Heart right ventricle (tissue), 16 donors: Measurements from ENCODE around the gene TPD52L2. TPM values are rescaled to one million over a fixed set of nuclear protein-coding genes. Genes with fewer than 3 reads are reported as not detected.
A peak's percentile ranks its signal among the peaks of the same experiment; 100 is the strongest.

Source experiments
- ATAC-seq, 8 donors: fragments of 200-7000 bp; cut with Tn5 transposase; one replicate each; pipeline ENCODE4 v1.9.1; 2020; ENCODE audit warnings: mild to moderate bottlenecking in 8 of 8, moderate library complexity in 8 of 8, moderate number of reproducible peaks in 1 of 8
- DNase-seq, 2 donors: peaks; one replicate each; pipeline ENCODE4 v3.0.0-alpha.2; 2020
- H3K27ac ChIP-seq, 10 donors: fragments of 200-600 bp; sonication (generic) in 2 of 10; one replicate each; pipeline versions ENCODE4 v1.5.0 to v1.8.0; 2020 to 2022; ENCODE audit warnings: mild to moderate bottlenecking in 3 of 10
- H3K27me3 ChIP-seq, 7 donors: fragments of 200-600 bp; one replicate each; pipeline ENCODE4 v1.8.0; 2021 to 2022; ENCODE audit warnings: mild to moderate bottlenecking in 2 of 7
- H3K36me3 ChIP-seq, 9 donors: fragments of 200-600 bp; sonication (generic) in 1 of 9; one replicate each; pipeline versions ENCODE4 v1.5.0 to v1.8.0; 2020 to 2022; ENCODE audit warnings: mild to moderate bottlenecking in 2 of 9
- H3K4me1 ChIP-seq, 9 donors: fragments of 200-600 bp; sonication (generic) in 1 of 9; one replicate each; pipeline versions ENCODE4 v1.5.0 to v1.8.0; 2020 to 2022; ENCODE audit warnings: mild to moderate bottlenecking in 4 of 9
- H3K4me3 ChIP-seq, 10 donors: fragments of 200-600 bp; sonication (generic) in 2 of 10; one replicate each; pipeline versions ENCODE4 v1.5.0 to v1.8.0; 2020 to 2022; ENCODE audit warnings: mild to moderate bottlenecking in 7 of 10, moderate library complexity in 2 of 10
- H3K9me3 ChIP-seq, 11 donors: fragments of 200-600 bp in 10 of 11; sonication (generic) in 2 of 11; one replicate each; pipeline versions ENCODE4 v1.5.0 to v1.8.0; 2013 to 2022; ENCODE audit warnings: mild to moderate bottlenecking in 2 of 11, control low read depth in 1 of 11, moderate library complexity in 1 of 11
- WGBS, 2 donors: extraction: QIAGEN DNeasy Blood & Tissue Kit; methylation state at CpG; one replicate each; pipeline ENCODE4 v1.1.7; 2013; ENCODE audit warnings: inconsistent platforms in 1 of 2; 5-methylcytosine and 5-hydroxymethylcytosine counted together
- intact Hi-C, 10 donors: fragments of 100-400 bp; cut with DNase I; formaldehyde crosslinking; loops; one replicate each; pipeline versions ENCODE4 v1.11.1 to v1.14.2; 2022
- polyA plus RNA-seq, 2 donors: library from polyadenylated mRNA; stranded (reverse); fragments of 200-250 nt; gene quantifications; one replicate each; pipeline ENCODE4 v1.2.3, GENCODE V29; 2013
- total RNA-seq, 10 donors: library from RNA; stranded (reverse); fragmentation: NEBNext Ultra II Directional in 3 of 10; extraction: Animal tissue kit (Norgen Biotek cat#: 25700) in 3 of 10; gene quantifications; one replicate each; pipeline versions ENCODE4 v1.2.1 to v1.2.4, GENCODE V29; 2021 to 2023
- TF ChIP-seq, protein P1 (sequence below), 9 donors: fragments of 200-600 bp; sonication (generic) in 2 of 9; IDR thresholded peaks; one replicate each; pipeline versions ENCODE4 v1.5.0 to v1.8.0; 2021 to 2022; ENCODE audit warnings: antibody characterized with exemption in 9 of 9, mild to moderate bottlenecking in 5 of 9, moderate library complexity in 1 of 9
- donor health status: Arrhythmogenic right ventricular cardiomyopathy.
- donor health status: ischemic (EF 13 %, LVEDD 7.1; RV severe dilation, severe dysfunction).
- donor health status: healthy with polysubstance abuse.
- donor health status: DM: no; HTN: yes; CAD: no.
- donor health status: DM: no; HTN: no; CAD: no.
- donor health status: ischemic (EF 25% LVEDD 6.9; RV normal size, moderate dysfunction).
- donor health status: ischemic (EF 25% LVEDD 5.7; RV mildly dilated, moderate dysfunction).
- donor health status: healthy.
- donor health status: DM: yes; HTN: yes; CAD: no.
- donor health status: Ischemic cardiomyopathy.
- donor health status: ischemic (EF 35%, LVEDD 5.7; RV mildly dilated, moderate dysfunction).
- donor health status: nonischemic (EF 11% LVEDD 7.7; RV severe dilation, severe dysfunction).
- donor health status: DM: yes; HTN: yes; CAD: no.
- donor health status: PGD.
- donor health status: ischemic (EF 29% LVEDD 5.4; RV normal size, mild dysfunction).
- donor health status: nonischemic (EF 23%, LVEDD 6.1; RV moderate dilation, normal function).

The TPD52L2 gene
- total and polyA plus RNA-seq, 12 donors, result 50.6 to 119 (median 72.8) TPM

DNA sequence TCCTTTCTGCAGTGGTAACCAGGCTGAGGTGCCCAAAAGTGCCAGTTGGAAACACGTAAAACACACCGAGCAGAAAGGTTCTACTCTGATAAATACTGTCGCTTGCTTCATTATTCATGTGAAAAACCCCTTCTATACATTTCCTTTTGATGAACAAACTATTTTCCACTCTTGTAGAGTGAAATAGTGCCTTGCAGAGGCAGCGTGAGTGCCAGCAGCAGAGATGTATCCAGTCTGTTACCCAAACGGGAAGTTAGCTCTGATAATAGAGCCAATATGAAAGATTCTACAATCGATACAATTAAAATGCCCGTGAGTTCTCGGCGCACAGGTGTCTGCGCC lies 35.5 kb upstream of the TPD52L2 start:
- peaks cover 16 to 76% (median 60%) of the 10 kb centered on the region in 9 donors for H3K4me1 ChIP-seq
- ATAC-seq (no peak), DNase-seq (no peak)
- 10% methylated on average over 10 of the region's 10 CpGs for WGBS, 2 donors
- H3K9me3 ChIP-seq, result no peaks in the 10 kb centered on the region
- H3K27me3 ChIP-seq, result peaks cover 0 to 63% (median 0%) of the 10 kb centered on the region in 7 donors
- intact Hi-C loops, result loop anchor here in 4 of 10 donors (5.0 kb wide), 3 partner anchors 33 to 42 kb away; partner anchors contain the start of gene ABHD16B (in 3 of the 4)
- peak overlapping the region; percentile 79 to 94 (median 89) for H3K27ac ChIP-seq
- H3K4me3 ChIP-seq, result peak overlapping the region; percentile 30 to 97 (median 70)
- TF ChIP-seq, protein P1, sequence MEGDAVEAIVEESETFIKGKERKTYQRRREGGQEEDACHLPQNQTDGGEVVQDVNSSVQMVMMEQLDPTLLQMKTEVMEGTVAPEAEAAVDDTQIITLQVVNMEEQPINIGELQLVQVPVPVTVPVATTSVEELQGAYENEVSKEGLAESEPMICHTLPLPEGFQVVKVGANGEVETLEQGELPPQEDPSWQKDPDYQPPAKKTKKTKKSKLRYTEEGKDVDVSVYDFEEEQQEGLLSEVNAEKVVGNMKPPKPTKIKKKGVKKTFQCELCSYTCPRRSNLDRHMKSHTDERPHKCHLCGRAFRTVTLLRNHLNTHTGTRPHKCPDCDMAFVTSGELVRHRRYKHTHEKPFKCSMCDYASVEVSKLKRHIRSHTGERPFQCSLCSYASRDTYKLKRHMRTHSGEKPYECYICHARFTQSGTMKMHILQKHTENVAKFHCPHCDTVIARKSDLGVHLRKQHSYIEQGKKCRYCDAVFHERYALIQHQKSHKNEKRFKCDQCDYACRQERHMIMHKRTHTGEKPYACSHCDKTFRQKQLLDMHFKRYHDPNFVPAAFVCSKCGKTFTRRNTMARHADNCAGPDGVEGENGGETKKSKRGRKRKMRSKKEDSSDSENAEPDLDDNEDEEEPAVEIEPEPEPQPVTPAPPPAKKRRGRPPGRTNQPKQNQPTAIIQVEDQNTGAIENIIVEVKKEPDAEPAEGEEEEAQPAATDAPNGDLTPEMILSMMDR (IDR thresholded peaks at IDR 0.05), result peak in 2 of 9 donors; percentile 1 to 6
- peaks cover 0 to 7% (median 0%) of the 10 kb centered on the region in 9 donors for H3K36me3 ChIP-seq

DNA sequence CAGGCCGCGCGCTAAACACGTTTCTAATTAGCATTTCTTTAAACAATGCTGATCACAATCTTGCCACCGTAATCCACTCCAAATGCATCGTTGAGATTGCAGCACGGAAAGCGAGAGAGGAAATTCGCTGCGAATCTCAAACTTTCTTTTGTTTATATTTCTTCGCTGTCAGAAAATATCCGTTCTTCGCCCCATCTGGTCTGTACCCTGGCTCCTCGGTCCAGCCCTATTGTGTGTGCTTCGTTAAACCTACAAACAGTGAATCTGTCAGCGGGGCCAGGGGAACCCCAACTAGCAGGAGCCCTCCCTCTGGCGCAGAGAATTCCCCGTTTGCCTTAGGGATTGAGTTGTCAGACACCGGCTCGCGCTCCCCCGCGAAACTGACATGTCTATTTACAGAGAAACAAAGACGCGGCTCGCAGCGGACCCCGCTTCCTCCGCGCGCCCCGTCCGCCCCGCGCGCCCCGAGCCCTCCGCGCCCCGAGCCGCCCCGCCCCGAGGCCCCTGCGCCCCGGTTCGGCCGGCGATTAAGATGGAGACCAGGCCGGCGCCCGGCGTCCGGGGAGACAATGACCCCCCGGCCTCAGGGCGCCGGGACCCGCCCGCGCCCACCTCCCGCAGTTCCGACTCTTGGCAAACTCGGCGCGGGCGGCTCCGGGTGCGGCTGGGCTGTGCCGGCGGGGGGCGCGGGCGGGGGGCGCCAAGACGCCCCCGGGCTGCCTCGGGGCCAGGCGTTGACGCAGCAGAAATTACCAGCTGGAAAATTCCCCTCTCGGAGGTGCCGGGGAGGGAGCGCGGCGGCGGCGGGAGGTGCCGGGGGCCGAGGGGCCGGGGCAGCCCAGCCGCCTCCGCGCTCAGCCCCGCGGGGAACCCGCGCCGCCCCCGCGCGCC lies 34.9 kb upstream of the TPD52L2 start:
- peak overlapping the region; percentile 79 to 94 (median 89) for H3K27ac ChIP-seq
- peaks cover 0 to 63% (median 0%) of the 10 kb centered on the region in 7 donors for H3K27me3 ChIP-seq
- intact Hi-C loops, result loop anchor here in 5 of 10 donors (1.0 to 5.0 kb wide), 5 partner anchors 29 to 43 kb away; partner anchors contain the start of gene ABHD16B (in 3 of the 5)
- H3K9me3 ChIP-seq, result no peaks in the 10 kb centered on the region
- TF ChIP-seq, protein P1 (IDR thresholded peaks at IDR 0.05), result no peak
- peak overlapping the region; percentile 30 to 97 (median 70) for H3K4me3 ChIP-seq
- DNase-seq, result no peak
- WGBS, 2 donors, result 1 to 2% methylated on average over 84 to 99 of the region's 99 CpGs
- no peak for ATAC-seq
- H3K4me1 ChIP-seq, result peaks cover 22 to 79% (median 66%) of the 10 kb centered on the region in 9 donors
- peaks cover 0 to 7% (median 0%) of the 10 kb centered on the region in 9 donors for H3K36me3 ChIP-seq

DNA sequence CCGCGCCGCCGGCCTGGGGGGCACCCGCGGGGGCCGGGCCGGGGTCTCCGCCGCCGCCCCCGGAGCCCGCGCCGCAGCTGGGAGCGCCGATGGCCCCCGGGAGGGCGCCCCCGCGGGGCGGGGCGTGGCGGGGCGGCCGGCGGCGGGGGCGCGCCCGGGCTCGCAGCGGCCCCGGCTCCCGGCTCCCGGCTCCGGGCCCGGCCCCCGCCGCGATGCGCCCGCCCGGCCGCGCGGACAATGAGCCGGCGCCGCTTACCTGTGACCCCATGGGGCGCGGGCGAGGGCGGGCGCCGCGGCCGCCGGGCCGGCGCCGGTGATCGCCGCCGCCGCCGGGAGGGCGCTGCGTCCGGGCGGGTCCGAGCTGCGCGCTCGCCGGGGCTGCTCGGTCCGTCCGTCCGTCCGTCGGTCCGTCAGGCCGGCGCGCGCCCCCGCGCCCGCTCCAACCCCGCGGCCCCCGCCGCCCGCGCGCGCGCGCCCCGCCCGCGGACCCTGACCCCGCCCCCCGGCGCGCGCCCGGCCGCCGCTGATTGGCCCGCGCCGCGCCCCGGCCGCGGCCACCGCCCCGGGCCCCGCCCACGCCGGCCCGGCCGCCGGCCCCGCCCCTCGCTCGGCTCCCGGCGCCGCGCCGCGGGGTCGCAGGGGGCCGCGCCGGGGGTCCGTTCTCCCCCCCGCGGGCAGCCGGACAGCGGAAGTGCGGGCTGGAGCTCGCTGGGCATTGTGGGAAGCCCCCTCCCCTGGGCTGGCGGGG lies 34.1 kb upstream of the TPD52L2 start, which contains the start of gene ZBTB46:
Gene ZBTB46 (minus strand): TSS at position 424 of the 748 bp plus-strand sequence. CDS start 40,507 bp downstream, outside the sequence.
- TF ChIP-seq, protein P1 (IDR thresholded peaks at IDR 0.05), result no peak
- Histone ChIP-seq H3K4me1 (peaks cover 26 to 75% (median 66%) of the 10 kb centered on the region in 9 donors), H3K27ac (peak within 1 kb of the TSS; percentile 80 to 98 (median 90)), H3K4me3 (peak within 1 kb of the TSS; percentile 42 to 97 (median 70)), H3K27me3 (peaks cover 0 to 63% (median 0%) of the 10 kb centered on the region in 7 donors), H3K36me3 (no peaks in the 10 kb centered on the region), H3K9me3 (no peaks in the 10 kb centered on the region)
- intact Hi-C loops, result loop anchor here in 2 of 10 donors (1.0 to 2.0 kb wide), 2 partner anchors 28 to 29 kb away; no protein-coding TSS in a partner anchor
- DNase-seq (peak; percentile 62 to 76), ATAC-seq (peak in 5 of 8 donors; percentile 7 to 51 (median 36))
- 1 to 2% methylated on average over 35 to 142 of the region's 147 CpGs for WGBS, 2 donors

DNA sequence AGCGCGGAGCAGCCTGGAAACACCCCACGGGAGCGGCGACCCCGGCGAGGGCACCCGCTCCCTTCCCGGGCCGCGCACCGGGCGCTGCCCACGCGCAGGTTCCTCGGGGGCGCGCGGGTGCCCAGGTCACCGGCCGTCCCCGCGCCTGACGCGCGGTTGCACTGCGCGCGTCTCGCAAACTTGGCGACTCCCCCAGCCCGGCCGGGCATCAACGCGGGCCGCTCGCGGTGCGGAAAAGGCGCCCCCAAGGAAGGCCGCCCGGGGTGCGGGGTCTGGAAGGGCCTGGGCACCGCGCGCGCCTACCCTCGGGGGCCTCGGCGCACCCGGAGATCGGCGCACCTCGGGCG lies 33.5 kb upstream of the TPD52L2 start:
- DNase-seq (no peak), ATAC-seq (peak in 3 of 8 donors; percentile 2 to 4 (median 2))
- H3K27me3 ChIP-seq, result peaks cover 0 to 61% (median 0%) of the 10 kb centered on the region in 7 donors
- peaks cover 26 to 69% (median 62%) of the 10 kb centered on the region in 9 donors for H3K4me1 ChIP-seq
- no peaks in the 10 kb centered on the region for H3K36me3 ChIP-seq
- WGBS, 2 donors, result 0 to 1% methylated on average over 31 to 55 of the region's 55 CpGs
- peak overlapping the region; percentile 77 to 98 (median 90) for H3K27ac ChIP-seq
- no peaks in the 10 kb centered on the region for H3K9me3 ChIP-seq
- H3K4me3 ChIP-seq, result peak overlapping the region; percentile 42 to 95 (median 67)
- TF ChIP-seq, protein P1 (IDR thresholded peaks at IDR 0.05), result no peak
- intact Hi-C loops, result loop anchor here in 1 of 10 donors (2.0 kb wide), 1 partner anchor 27 kb away; no protein-coding TSS in a partner anchor
